Measurements from ENCODE around the gene WT1. TPM values are rescaled to one million over a fixed set of nuclear protein-coding genes. Genes with fewer than 3 reads are reported as not detected.

WT1 gene
- total and polyA plus RNA-seq, 10 of the 15 experiments (the other 5 are each of a cell fraction or from before 2014, with no cell fraction given) = 0.07 to 0.37 (median 0.08) TPM; not detected in 7

GRCh38 chr11:32395127-32395526 lies 40.2 kb downstream of the WT1 start:
- RAD21 ChIA-PET (ENCODE audit: unreplicated experiment) = interaction anchor here (0.6 to 3.2 kb wide), 6 partner anchors 8 to 84 kb away, joined by 3 to 37 read pairs (median 4); no protein-coding TSS in a partner anchor
- BruUV-seq (replicated peaks) = no TSS peak
- WGBS (ENCODE audit: insufficient coverage, insufficient replicate concordance, low lambda C conversion rate, missing lambda C conversion rate) = 13% methylated on average over 3 of the region's 4 CpGs

More at GRCh38 chr11:32395127-32395526, 40.2 kb downstream of the WT1 start:
- Histone ChIP-seq H3K4me3 (no peak overlapping the region), H4K20me1 (ENCODE audit: control insufficient read depth, insufficient read depth) (no peaks in the 10 kb centered on the region), H3K9me3 (replicated peaks; ENCODE audit: control insufficient read depth, insufficient read depth, low read length) (no peaks in the 10 kb centered on the region), H3K4me2 (ENCODE audit: control insufficient read depth, insufficient read depth) (no peak overlapping the region), H3K27me3 (replicated peaks in 1 of 2; ENCODE audit: control insufficient read depth in 2 of 2, insufficient read depth in 2 of 2, low read length in 1 of 2) (no peaks in the 10 kb centered on the region; a peak in 2 of 4 replicates), H3K9ac (ENCODE audit: control insufficient read depth, insufficient read depth, low read length) (no peak overlapping the region), H3K27ac (ENCODE audit: control insufficient read depth, insufficient read depth) (no peak overlapping the region), H3K79me2 (ENCODE audit: control insufficient read depth, insufficient read depth, low read length) (no peaks in the 10 kb centered on the region), H3K36me3 (ENCODE audit: control insufficient read depth in 2 of 2, insufficient read depth in 2 of 2, low read length in 1 of 2) (no peaks in the 10 kb centered on the region), H3K4me1 (ENCODE audit: control insufficient read depth, insufficient read depth, low read length) (no peaks in the 10 kb centered on the region), H2AFZ (ENCODE audit: control insufficient read depth, low read depth, low read length) (no peak overlapping the region)
- intact Hi-C loops (cut with micrococcal nuclease; ENCODE audit: unreplicated experiment) = no loop called here
- ChIA-PET SMC1A (ENCODE audit: uncharacterized antibody, unreplicated experiment) (interaction anchor here (0.6 to 4.0 kb wide), 6 partner anchors 8 to 71 kb away, joined by 3 to 28 read pairs (median 4); no protein-coding TSS in a partner anchor), POLR2A (interaction anchor here (0.5 to 2.3 kb wide), 4 partner anchors 9 to 1760 kb away, joined by 4 to 9 read pairs (median 4); no protein-coding TSS in a partner anchor), CTCF (interaction anchor here (0.6 to 3.1 kb wide), 4 partner anchors 13 to 344 kb away, joined by 3 to 47 read pairs (median 3); no protein-coding TSS in a partner anchor)
- no peak for FAIRE-seq
- in situ Hi-C loops (cut with MboI) = no loop called here
- no peak for ATAC-seq
- no peak for DNase-seq (ENCODE audit: low read depth, low spot score)
- TF ChIP-seq BCL3 (IDR thresholded peaks at IDR 0.05; ENCODE audit: borderline replicate concordance, insufficient read depth, low read depth, low read length, poor library complexity, severe bottlenecking) = no peak
- TF ChIP-seq HCFC1 (IDR thresholded peaks at IDR 0.05; ENCODE audit: low read length) = no peak
- no peak for TF ChIP-seq RAD21 (IDR thresholded peaks at IDR 0.05; ENCODE audit: insufficient read depth, low read depth, low read length)
- TF ChIP-seq MYC (IDR thresholded peaks at IDR 0.05; ENCODE audit: insufficient read depth, insufficient read length, insufficient replicate concordance, low read length, severe bottlenecking) = no peak
- no peak for TF ChIP-seq BCL11A (IDR thresholded peaks at IDR 0.05; ENCODE audit: low read depth, low read length)
- TF ChIP-seq BHLHE40 (IDR thresholded peaks at IDR 0.05; ENCODE audit: borderline replicate concordance in 1 of 2, low read depth in 2 of 2, low read length in 1 of 2) = no peak
- TF ChIP-seq POLR2A (IDR thresholded peaks at IDR 0.05; ENCODE audit: low read depth, low read length) = no peak
- TF ChIP-seq, protein P1, sequence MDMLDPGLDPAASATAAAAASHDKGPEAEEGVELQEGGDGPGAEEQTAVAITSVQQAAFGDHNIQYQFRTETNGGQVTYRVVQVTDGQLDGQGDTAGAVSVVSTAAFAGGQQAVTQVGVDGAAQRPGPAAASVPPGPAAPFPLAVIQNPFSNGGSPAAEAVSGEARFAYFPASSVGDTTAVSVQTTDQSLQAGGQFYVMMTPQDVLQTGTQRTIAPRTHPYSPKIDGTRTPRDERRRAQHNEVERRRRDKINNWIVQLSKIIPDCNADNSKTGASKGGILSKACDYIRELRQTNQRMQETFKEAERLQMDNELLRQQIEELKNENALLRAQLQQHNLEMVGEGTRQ (IDR thresholded peaks at IDR 0.05; ENCODE audit: borderline replicate concordance, low read depth, low read length) = no peak
- TF ChIP-seq NR2F1 (conservative IDR thresholded peaks at IDR 0.05) = no peak
- TF ChIP-seq NFIC (IDR thresholded peaks at IDR 0.05; ENCODE audit: low read depth, low read length) = no peak
- TF ChIP-seq, protein P2, sequence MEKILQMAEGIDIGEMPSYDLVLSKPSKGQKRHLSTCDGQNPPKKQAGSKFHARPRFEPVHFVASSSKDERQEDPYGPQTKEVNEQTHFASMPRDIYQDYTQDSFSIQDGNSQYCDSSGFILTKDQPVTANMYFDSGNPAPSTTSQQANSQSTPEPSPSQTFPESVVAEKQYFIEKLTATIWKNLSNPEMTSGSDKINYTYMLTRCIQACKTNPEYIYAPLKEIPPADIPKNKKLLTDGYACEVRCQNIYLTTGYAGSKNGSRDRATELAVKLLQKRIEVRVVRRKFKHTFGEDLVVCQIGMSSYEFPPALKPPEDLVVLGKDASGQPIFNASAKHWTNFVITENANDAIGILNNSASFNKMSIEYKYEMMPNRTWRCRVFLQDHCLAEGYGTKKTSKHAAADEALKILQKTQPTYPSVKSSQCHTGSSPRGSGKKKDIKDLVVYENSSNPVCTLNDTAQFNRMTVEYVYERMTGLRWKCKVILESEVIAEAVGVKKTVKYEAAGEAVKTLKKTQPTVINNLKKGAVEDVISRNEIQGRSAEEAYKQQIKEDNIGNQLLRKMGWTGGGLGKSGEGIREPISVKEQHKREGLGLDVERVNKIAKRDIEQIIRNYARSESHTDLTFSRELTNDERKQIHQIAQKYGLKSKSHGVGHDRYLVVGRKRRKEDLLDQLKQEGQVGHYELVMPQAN (conservative IDR thresholded peaks at IDR 0.05) = no peak
- no peak for TF ChIP-seq YY1 (IDR thresholded peaks at IDR 0.05; ENCODE audit: low read depth, low read length)
- TF ChIP-seq RCOR1 (conservative IDR thresholded peaks at IDR 0.05; ENCODE audit: low read depth, low read length) = no peak
- no peak for TF ChIP-seq NR2C2 (IDR thresholded peaks at IDR 0.05; ENCODE audit: borderline replicate concordance, control insufficient read depth, insufficient read length, low read depth)
- TF ChIP-seq BCLAF1 (IDR thresholded peaks at IDR 0.05) = no peak
- no peak for TF ChIP-seq SRF (IDR thresholded peaks at IDR 0.05; ENCODE audit: low read depth in 2 of 2, low read length in 2 of 2)

All from GM12878 (cell line).